HepG2 (cell line): ENCODE measurements around the gene HK3.

Experiments used
- MAFG ChIP-seq: sonication (generic); formaldehyde crosslinking; IDR thresholded peaks from 2 replicates; pipeline ENCODE4 v1.5.1; 2020; ENCODE audit warnings: mild to moderate bottlenecking, missing genetic modification reagents
- MZF1 ChIP-seq: sonication (generic); formaldehyde crosslinking; IDR thresholded peaks from 2 replicates; pipeline ENCODE4 v1.8.1; 2023; ENCODE audit warnings: mild to moderate bottlenecking, missing genetic modification reagents, borderline replicate concordance
- NR2C2 ChIP-seq: sonication (generic); formaldehyde crosslinking; IDR thresholded peaks from 2 replicates; pipeline ENCODE4 v1.4.0; 2020; ENCODE audit warnings: missing genetic modification reagents, mild to moderate bottlenecking, moderate library complexity, borderline replicate concordance
- NR2F1 ChIP-seq, 2 experiments: fragments of 450-650 bp in 1 of 2; formaldehyde crosslinking in 1 of 2; IDR thresholded peaks; 2 replicates each; pipeline versions ENCODE4 v1.5.0 to v1.6.1; 2016 to 2020; ENCODE audit warnings: mild to moderate bottlenecking in 1 of 2, missing compliant biosample characterization in 1 of 2, missing genetic modification reagents in 1 of 2, moderate library complexity in 1 of 2
- POLR2AphosphoS5 ChIP-seq: IDR thresholded peaks from 2 replicates; pipeline ENCODE4 v1.6.1; 2012; ENCODE audit warnings: low read depth, low read length
- TBX2 ChIP-seq: sonication (generic); formaldehyde crosslinking; IDR thresholded peaks from 2 replicates; pipeline ENCODE4 v1.5.0; 2020; ENCODE audit warnings: missing genetic modification reagents, mild to moderate bottlenecking, borderline replicate concordance
- THYN1 ChIP-seq: sonication (generic); formaldehyde crosslinking; IDR thresholded peaks from 2 replicates; pipeline ENCODE4 v1.8.1; 2023; ENCODE audit warnings: low read depth, mild to moderate bottlenecking, moderate library complexity, missing genetic modification reagents, borderline replicate concordance
- ZBTB7A ChIP-seq: sonication (generic); formaldehyde crosslinking; IDR thresholded peaks from 2 replicates; pipeline ENCODE4 v1.8.0; 2022; ENCODE audit warnings: mild to moderate bottlenecking, missing genetic modification reagents
- ZNF10 ChIP-seq: sonication (generic); formaldehyde crosslinking; IDR thresholded peaks from 2 replicates; pipeline ENCODE4 v1.4.0; 2020; ENCODE audit warnings: mild to moderate bottlenecking, low read depth, missing genetic modification reagents, borderline replicate concordance
- TF ChIP-seq, protein P1 (sequence below): sonication (generic); formaldehyde crosslinking; IDR thresholded peaks from 2 replicates; pipeline ENCODE4 v1.5.0; 2020; ENCODE audit warnings: mild to moderate bottlenecking, missing genetic modification reagents, moderate library complexity
- TF ChIP-seq, protein P2 (sequence below): sonication (generic); IDR thresholded peaks from 2 replicates; pipeline ENCODE4 v1.6.1; 2016; ENCODE audit warnings: low read depth, borderline replicate concordance
- TF ChIP-seq, protein P3 (sequence below): sonication (generic); formaldehyde crosslinking; IDR thresholded peaks from 2 replicates; pipeline ENCODE4 v1.4.0; 2020; ENCODE audit warnings: missing genetic modification reagents

DNA sequence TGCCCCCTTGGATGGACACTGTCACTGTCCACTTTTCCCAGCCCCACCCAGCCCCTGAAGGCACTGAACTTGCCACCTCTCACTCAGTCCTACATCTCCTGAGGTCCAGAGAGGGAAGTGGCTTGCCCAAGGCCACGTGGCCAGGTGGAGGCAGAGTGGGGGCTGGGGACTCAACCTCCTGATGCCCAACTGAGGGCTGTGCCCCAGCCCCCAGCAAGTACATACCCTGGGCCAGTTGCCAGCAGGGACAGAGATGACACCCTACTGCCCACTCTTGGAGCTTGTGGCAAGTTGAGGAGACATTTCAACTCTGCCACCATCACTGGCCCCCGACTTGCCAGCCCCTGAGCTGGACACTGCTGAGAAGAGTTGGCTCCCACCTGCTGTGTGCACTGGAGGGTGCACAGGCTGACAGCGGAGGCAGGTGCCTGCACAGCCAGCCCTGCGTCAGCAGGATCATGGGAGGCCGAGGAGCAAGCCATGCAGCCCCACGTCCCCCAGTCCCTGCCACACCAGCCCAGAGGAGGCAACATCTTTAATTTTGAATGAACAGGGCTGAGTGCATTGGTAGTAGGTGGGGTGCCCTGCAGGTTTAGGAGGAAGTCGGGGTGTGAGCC is 49.4 kb downstream of the HK3 start:
- TF ChIP-seq NR2C2 (CRISPR knock-in tag) (no peak), NR2F1 (CRISPR knock-in tag; IDR thresholded peaks at IDR 0.05) (no peak), THYN1 (CRISPR knock-in tag) (no peak), TBX2 (no peak), MZF1 (CRISPR knock-in tag) (no peak), ZBTB7A (CRISPR knock-in tag) (no peak), MAFG (no peak), POLR2AphosphoS5 (no peak), ZNF10 (CRISPR knock-in tag) (no peak)
- TF ChIP-seq, protein P1, sequence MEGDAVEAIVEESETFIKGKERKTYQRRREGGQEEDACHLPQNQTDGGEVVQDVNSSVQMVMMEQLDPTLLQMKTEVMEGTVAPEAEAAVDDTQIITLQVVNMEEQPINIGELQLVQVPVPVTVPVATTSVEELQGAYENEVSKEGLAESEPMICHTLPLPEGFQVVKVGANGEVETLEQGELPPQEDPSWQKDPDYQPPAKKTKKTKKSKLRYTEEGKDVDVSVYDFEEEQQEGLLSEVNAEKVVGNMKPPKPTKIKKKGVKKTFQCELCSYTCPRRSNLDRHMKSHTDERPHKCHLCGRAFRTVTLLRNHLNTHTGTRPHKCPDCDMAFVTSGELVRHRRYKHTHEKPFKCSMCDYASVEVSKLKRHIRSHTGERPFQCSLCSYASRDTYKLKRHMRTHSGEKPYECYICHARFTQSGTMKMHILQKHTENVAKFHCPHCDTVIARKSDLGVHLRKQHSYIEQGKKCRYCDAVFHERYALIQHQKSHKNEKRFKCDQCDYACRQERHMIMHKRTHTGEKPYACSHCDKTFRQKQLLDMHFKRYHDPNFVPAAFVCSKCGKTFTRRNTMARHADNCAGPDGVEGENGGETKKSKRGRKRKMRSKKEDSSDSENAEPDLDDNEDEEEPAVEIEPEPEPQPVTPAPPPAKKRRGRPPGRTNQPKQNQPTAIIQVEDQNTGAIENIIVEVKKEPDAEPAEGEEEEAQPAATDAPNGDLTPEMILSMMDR, result no peak
- TF ChIP-seq, protein P2, sequence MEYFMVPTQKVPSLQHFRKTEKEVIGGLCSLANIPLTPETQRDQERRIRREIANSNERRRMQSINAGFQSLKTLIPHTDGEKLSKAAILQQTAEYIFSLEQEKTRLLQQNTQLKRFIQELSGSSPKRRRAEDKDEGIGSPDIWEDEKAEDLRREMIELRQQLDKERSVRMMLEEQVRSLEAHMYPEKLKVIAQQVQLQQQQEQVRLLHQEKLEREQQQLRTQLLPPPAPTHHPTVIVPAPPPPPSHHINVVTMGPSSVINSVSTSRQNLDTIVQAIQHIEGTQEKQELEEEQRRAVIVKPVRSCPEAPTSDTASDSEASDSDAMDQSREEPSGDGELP, result no peak
- TF ChIP-seq, protein P3, sequence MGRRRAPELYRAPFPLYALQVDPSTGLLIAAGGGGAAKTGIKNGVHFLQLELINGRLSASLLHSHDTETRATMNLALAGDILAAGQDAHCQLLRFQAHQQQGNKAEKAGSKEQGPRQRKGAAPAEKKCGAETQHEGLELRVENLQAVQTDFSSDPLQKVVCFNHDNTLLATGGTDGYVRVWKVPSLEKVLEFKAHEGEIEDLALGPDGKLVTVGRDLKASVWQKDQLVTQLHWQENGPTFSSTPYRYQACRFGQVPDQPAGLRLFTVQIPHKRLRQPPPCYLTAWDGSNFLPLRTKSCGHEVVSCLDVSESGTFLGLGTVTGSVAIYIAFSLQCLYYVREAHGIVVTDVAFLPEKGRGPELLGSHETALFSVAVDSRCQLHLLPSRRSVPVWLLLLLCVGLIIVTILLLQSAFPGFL (CRISPR knock-in tag), result no peak
